Nephron progenitor cell (in vitro differentiated cells): Measurements from ENCODE around the gene CREBBP.

Experiments used
- DNase-seq: peaks from one replicate; pipeline ENCODE4 v3.0.0; 2021
- H3K27ac Mint-ChIP-seq: 2 replicates; pipeline ENCODE4 v1.8.0; 2021; ENCODE audit warnings: mild to moderate bottlenecking, moderate library complexity, mixed read lengths
- H3K27me3 Mint-ChIP-seq: 2 replicates; pipeline ENCODE4 v1.8.0; 2021; ENCODE audit warnings: mild to moderate bottlenecking, low read depth, mixed read lengths; ENCODE audit not compliant: poor library complexity
- H3K36me3 Mint-ChIP-seq: 2 replicates; pipeline ENCODE4 v1.8.0; 2021; ENCODE audit warnings: low read depth, mixed read lengths
- H3K4me1 Mint-ChIP-seq: 2 replicates; pipeline ENCODE4 v1.8.0; 2021; ENCODE audit warnings: mixed read lengths
- H3K4me3 Mint-ChIP-seq: 2 replicates; pipeline ENCODE4 v1.8.0; 2021; ENCODE audit warnings: mild to moderate bottlenecking, moderate library complexity, mixed read lengths
- H3K9me3 Mint-ChIP-seq: 2 replicates; pipeline ENCODE4 v1.8.0; 2021; ENCODE audit warnings: mild to moderate bottlenecking, moderate library complexity, mixed read lengths
- TF ChIP-seq, protein P1 (sequence below): fragments of 200-600 bp; sonication (generic); IDR thresholded peaks from 2 replicates; pipeline ENCODE4 v1.5.0; 2021; ENCODE audit warnings: antibody characterized with exemption

Gene CREBBP

DNA sequence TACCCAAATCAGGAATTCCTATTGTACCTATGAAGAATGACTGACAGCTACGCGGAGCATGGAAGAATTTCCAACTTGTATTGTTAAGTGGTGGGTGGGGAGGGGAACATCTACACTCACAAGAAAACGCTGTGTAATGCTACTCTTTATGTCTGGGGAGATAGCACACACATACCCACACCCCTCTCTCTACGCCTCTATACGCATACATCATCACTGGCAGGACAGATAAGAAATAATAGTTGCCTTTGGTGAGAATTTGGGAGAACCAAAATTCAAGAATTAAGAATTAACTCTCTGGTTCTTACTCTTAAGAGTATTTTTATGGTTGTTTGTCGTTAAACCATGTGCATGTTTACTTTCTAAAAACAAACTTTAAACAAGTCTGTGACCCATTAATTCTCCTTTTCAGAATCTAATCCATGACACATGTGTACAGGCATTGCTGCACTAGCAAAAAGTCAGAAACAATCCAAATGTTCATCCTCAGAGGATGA lies 33.9 kb downstream of the CREBBP start:
- TF ChIP-seq, protein P1, sequence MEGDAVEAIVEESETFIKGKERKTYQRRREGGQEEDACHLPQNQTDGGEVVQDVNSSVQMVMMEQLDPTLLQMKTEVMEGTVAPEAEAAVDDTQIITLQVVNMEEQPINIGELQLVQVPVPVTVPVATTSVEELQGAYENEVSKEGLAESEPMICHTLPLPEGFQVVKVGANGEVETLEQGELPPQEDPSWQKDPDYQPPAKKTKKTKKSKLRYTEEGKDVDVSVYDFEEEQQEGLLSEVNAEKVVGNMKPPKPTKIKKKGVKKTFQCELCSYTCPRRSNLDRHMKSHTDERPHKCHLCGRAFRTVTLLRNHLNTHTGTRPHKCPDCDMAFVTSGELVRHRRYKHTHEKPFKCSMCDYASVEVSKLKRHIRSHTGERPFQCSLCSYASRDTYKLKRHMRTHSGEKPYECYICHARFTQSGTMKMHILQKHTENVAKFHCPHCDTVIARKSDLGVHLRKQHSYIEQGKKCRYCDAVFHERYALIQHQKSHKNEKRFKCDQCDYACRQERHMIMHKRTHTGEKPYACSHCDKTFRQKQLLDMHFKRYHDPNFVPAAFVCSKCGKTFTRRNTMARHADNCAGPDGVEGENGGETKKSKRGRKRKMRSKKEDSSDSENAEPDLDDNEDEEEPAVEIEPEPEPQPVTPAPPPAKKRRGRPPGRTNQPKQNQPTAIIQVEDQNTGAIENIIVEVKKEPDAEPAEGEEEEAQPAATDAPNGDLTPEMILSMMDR, result no peak
- no peak overlapping the region for H3K4me3 Mint-ChIP-seq
- H3K4me1 Mint-ChIP-seq, result peaks cover 14% of the 10 kb centered on the region
- H3K9me3 Mint-ChIP-seq, result peaks cover 17% of the 10 kb centered on the region
- no peaks in the 10 kb centered on the region for H3K27me3 Mint-ChIP-seq
- H3K27ac Mint-ChIP-seq, result no peak overlapping the region
- H3K36me3 Mint-ChIP-seq, result peaks cover 65% of the 10 kb centered on the region
- no peak for DNase-seq

DNA sequence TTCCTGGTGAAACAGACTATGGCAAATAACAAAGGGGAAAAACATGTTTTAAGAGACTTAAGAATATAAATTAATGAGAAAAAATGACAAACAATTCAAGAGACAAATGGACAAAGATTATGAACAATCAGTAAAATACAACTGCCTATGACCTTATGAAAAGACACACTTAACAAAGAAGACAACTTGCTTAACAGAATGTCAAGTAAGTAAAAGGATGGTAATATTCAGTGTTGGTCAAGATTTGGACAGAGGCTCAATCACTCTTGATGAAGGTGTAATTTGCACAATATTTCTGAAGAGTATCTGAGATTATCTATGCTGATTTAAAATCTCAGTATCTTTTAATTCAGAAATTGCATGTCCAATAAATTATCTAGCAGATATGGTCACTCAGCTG lies 34.4 kb downstream of the CREBBP start:
- no peak for DNase-seq
- H3K27me3 Mint-ChIP-seq, result no peaks in the 10 kb centered on the region

DNA sequence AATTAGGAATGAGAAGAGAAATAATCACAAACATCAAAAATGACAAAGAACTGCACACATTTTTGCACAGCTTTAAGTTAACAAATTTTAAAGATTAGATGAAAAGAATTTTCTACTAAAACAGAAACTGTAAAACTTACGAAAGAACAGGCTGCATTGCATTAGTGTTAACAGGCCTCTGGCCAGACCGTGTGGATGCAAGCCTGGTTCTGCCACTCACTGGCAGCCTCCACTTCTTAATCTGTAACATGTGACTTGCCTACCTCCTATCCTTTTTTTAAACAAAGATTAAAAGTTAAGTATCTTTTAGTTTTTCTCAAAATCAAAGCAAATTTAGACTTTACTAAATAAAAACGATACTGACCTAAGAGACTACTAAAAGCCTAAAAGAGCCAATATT lies 37.5 kb downstream of the CREBBP start:
- H3K4me3 Mint-ChIP-seq, result no peak overlapping the region
- H3K36me3 Mint-ChIP-seq, result peaks cover 60% of the 10 kb centered on the region
- peaks cover 17% of the 10 kb centered on the region for H3K9me3 Mint-ChIP-seq
- no peak overlapping the region for H3K27ac Mint-ChIP-seq
- no peaks in the 10 kb centered on the region for H3K27me3 Mint-ChIP-seq
- TF ChIP-seq, protein P1, result no peak
- H3K4me1 Mint-ChIP-seq, result peaks cover 31% of the 10 kb centered on the region
- DNase-seq, result no peak

More for the DNA sequence above, 34.4 kb downstream of the CREBBP start:
- Mint-ChIP-seq H3K36me3 (peaks cover 67% of the 10 kb centered on the region), H3K4me3 (no peak overlapping the region), H3K4me1 (peaks cover 14% of the 10 kb centered on the region), H3K27ac (no peak overlapping the region), H3K9me3 (peaks cover 17% of the 10 kb centered on the region)
- TF ChIP-seq, protein P1, result no peak

DNA sequence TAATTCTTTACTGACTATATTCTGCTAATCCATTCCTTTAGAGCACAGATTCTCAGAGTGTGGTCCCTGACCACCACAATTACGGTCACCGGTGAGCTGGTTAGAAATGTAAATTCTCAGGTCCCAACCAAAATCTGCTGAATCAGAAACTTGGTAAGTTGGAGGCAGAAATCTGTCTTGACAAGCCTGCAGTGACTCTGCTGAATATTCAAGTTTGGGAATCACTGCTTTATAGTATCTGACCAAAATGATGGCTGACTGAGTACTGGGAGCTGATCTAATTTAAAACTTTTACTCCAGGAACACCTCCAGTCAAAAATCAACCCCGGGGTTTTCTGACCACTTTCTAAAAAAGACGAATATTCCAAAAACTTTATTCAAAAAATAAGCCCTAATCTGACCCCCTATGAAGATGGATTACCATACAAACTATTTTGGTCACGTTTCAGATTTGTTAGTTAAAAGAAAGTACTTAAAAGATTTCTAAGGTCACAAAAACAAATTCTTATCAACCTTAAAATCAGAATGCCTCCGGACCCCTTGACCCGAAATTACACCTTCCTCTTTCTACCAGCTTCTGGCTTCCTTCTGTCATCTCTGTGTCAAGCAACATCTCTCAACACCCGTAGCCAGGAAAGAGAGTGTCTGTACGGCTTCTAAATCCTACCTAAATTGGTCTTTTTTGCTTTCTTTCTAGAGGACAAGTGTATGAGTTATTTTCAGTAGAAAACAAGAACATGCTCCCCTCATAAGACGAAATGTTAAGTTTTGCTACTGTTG lies 38.6 kb downstream of the CREBBP start:
- no peak for DNase-seq

DNA sequence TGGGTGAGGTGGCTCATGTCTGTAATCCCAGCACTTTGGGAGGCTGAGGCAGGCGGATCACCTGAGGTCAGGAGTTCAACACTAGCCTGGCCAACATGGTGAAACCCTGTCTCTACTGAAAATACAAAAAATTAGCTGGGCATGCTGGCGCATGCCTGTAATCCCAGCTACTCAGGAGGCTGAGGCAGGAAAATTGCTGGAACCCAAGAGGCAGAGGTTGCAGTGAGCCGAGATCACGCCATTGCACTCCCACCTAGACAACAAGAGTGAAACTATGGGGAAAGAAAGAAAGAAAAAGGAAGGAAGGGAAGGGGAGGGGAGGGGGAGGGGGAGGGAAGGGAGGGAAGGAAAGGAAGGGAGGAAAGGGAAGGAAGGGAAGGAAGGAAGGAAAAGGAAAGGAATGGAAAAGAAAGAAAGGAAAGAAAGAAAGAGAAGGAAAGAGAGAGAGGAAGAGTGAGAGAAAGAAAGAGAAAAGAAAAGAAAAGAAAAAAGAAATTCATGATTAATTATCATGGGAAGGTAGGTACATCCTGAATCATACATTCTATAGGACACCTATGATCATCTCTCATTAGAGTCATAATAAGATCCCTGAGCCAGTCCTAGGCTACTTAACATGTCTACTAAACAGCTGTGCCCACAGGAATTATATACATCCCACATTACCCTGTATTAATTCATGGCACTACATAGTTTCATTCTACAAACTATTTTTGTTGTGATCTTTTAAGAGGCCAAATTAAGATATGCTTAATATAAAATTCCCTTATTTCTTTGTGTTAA lies 40.9 kb downstream of the CREBBP start:
- TF ChIP-seq, protein P1, result no peak
- no peak for DNase-seq
- Mint-ChIP-seq H3K4me1 (peaks cover 31% of the 10 kb centered on the region), H3K27ac (peak overlapping the region; percentile 57), H3K9me3 (peaks cover 13% of the 10 kb centered on the region), H3K36me3 (peaks cover 59% of the 10 kb centered on the region), H3K27me3 (no peaks in the 10 kb centered on the region), H3K4me3 (no peak overlapping the region)

More for the DNA sequence above, 38.6 kb downstream of the CREBBP start:
- peaks cover 58% of the 10 kb centered on the region for H3K36me3 Mint-ChIP-seq
- no peaks in the 10 kb centered on the region for H3K27me3 Mint-ChIP-seq
- TF ChIP-seq, protein P1, result no peak
- no peak overlapping the region for H3K27ac Mint-ChIP-seq
- H3K4me3 Mint-ChIP-seq, result no peak overlapping the region
- H3K4me1 Mint-ChIP-seq, result peaks cover 31% of the 10 kb centered on the region
- peaks cover 17% of the 10 kb centered on the region for H3K9me3 Mint-ChIP-seq
